GM10248 (cell line): ENCODE measurements around the gene SUSD3.

Source experiments
- CTCF ChIA-PET: fragments of 300-600 bp; sonication (Branson Sonifier 250); formaldehyde crosslinking; extraction: SDS; loops from one replicate; lab custom pipeline; 2021; ENCODE audit warnings: antibody characterized with exemption; lab: Yijun Ruan, JAX
- POLR2A ChIA-PET: fragments of 350-650 bp; sonication (Branson Sonifier 250); formaldehyde crosslinking; extraction: SDS; loops from one replicate; lab custom pipeline; 2020; ENCODE audit warnings: antibody characterized with exemption; lab: Yijun Ruan, JAX
- DNase-seq: peaks from one replicate; pipeline ENCODE4 v3.0.0; 2012; ENCODE audit errors: extremely low spot score
- TF ChIP-seq, protein P1 (sequence below): IDR thresholded peaks from 2 replicates; pipeline ENCODE4 v1.5.1; 2012; ENCODE audit warnings: mild to moderate bottlenecking, low read depth; ENCODE audit errors: extremely low read depth, missing control alignments, control extremely low read depth

The SUSD3 gene

DNA sequence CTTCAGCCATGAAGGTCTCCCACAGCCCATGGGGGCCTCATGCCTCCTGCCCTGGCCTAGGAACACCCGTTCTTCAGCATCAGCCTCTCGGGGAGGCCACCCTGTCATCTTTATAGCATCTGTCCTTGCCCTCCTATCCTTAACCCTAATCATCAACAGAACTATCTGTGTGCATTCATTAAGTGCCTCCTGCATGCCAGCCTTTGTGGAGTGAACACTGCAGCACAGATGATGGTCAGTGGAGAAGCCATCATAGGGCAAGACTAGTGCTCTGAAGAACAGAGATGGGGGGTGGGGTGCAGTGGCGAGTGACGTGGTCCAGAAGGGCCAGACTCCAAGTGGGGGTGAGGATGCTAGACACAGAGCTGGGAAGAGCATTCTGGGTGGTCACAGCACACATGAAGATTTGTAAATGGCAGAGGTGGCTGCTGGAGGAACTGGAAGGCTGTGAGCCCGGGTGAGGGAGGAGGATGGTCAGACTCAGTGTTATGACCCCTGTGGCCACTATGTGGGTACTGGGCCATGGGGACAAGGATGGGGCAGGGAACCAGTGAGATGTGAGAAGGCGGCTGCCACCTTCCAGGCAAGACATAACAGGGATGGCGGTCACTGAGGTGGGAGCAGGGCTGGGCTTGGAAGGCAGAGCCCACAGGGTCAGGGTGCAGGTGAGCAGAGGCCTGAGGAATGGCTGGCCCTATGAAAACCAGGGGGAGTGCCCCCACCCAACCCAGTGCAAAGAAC lies 33.9 kb downstream of the SUSD3 start:
- TF ChIP-seq, protein P1, sequence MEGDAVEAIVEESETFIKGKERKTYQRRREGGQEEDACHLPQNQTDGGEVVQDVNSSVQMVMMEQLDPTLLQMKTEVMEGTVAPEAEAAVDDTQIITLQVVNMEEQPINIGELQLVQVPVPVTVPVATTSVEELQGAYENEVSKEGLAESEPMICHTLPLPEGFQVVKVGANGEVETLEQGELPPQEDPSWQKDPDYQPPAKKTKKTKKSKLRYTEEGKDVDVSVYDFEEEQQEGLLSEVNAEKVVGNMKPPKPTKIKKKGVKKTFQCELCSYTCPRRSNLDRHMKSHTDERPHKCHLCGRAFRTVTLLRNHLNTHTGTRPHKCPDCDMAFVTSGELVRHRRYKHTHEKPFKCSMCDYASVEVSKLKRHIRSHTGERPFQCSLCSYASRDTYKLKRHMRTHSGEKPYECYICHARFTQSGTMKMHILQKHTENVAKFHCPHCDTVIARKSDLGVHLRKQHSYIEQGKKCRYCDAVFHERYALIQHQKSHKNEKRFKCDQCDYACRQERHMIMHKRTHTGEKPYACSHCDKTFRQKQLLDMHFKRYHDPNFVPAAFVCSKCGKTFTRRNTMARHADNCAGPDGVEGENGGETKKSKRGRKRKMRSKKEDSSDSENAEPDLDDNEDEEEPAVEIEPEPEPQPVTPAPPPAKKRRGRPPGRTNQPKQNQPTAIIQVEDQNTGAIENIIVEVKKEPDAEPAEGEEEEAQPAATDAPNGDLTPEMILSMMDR, result no peak
- DNase-seq, result no peak
- ChIA-PET POLR2A (no interaction called here), CTCF (interaction anchor here (1.0 kb wide), 2 partner anchors 15 to 90 kb away, joined by 3 to 4 read pairs; no protein-coding TSS in a partner anchor)

DNA sequence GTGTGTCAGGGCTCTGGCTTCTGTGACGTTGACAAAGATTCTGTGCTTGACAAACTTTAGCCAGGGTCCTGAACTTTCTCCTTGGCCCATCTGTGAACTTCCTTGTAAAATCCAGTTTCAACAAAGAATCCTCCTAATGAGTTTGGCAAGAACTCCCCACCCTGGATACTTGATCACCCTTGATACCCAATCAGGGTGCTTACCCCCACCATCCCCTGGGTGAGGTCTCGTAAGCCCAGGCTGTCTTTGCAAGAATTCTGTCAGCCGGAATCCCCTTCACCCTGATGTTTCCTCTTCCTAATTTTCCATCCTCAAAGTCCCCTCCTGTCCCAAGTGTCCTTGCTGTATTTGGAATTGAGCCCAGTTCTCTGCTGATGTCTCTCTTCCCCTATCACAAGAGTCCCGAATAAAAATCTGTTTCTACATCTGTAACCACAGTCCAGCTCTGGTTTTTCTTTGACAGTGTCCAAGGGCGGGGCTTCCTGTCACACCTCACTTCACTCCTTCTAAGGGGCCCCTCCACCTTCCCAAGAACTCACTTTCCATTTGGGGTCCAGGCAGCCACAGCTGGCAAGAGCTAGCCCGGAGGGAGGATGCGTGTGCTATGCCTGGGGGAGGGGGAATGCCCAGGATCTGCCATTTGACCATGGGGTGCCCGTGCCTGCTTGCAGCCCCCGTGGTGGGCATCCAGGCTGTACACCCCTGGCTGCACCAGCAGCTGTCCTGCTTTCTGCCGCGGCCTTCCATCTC lies 34.8 kb downstream of the SUSD3 start:
- ChIA-PET CTCF (interaction anchor here (1.0 kb wide), 1 partner anchor 14 kb away, joined by 4 read pairs; no protein-coding TSS in a partner anchor), POLR2A (interaction anchor here (0.7 kb wide), 1 partner anchor 29 kb away, joined by 3 read pairs; no protein-coding TSS in a partner anchor)
- TF ChIP-seq, protein P1, result no peak
- no peak for DNase-seq

DNA sequence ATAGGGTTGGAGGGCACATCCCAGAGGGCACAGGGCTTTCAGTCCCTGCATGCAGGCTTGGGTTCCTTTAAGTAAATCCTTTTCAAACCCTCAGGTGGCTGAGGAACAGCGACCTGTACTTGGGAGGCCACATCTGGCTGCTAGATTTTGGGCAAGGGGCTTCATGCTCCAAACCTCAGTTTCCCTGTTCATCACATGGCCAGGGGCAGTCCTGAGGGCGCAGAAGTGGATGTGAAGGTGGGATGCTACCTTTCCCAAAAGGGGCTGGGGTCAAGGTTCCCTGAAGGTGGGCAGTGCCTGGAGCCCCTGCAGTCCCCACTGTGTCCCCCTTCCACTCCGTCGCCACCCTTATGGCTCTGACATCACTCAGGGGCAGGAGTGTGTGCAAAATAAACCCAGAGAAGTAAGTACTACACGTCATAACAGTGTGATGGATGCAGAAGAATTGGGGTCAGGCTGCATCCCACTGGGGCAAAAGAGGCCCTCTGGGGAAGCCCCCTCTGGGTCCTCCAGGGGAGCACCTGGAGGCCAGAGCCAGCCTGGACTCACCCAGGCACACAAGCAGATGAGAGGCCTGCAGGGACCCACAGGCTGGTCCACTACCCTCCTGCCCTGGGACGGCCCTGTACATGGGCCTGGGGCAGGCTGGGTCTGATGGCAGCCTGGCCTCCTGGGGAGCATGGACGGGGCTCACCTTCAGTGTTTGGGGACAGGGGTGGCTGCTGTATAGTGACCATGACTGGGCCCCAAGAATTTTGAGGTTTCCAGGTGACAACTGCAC lies 35.6 kb downstream of the SUSD3 start:
- TF ChIP-seq, protein P1, result no peak
- POLR2A ChIA-PET, result no interaction called here
- DNase-seq, result no peak
- CTCF ChIA-PET, result interaction anchor here (5.7 kb wide), 1 partner anchor 14 kb away, joined by 51 read pairs; no protein-coding TSS in a partner anchor

DNA sequence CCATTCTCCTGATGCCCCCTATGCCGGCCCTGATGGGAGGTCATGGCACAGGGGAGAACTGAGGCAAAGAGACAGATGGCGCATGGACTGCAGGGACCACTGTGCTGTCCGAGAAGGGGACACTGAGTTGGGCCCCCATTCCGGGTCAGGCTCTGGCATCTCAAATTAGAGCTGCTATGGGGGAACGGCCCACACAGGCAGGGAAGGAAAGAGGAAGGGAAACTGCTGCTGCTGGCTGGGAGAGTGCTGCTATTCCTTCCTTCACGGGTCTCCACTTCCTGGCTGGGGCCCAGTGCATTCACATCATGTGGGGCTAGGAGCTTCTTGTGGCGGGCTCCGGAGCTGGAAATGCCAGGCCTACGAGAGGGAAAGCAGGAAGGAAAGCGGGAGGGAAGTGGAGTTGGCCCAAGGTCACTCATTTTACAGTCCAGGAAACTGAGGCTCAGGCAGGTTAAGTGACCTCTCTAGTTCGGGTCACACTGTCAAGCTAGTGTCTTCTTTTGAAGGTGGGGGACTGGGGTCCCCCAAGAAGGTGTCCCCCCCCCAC lies 36.2 kb downstream of the SUSD3 start:
- ChIA-PET CTCF (interaction anchor here (1.0 to 5.7 kb wide), 4 partner anchors 10 to 34 kb away, joined by 3 to 51 read pairs (median 3); no protein-coding TSS in a partner anchor), POLR2A (interaction anchor here (1.2 to 1.3 kb wide), 2 partner anchors 26 to 34 kb away, joined by 3 to 5 read pairs; no protein-coding TSS in a partner anchor)
- TF ChIP-seq, protein P1, result no peak
- no peak for DNase-seq

DNA sequence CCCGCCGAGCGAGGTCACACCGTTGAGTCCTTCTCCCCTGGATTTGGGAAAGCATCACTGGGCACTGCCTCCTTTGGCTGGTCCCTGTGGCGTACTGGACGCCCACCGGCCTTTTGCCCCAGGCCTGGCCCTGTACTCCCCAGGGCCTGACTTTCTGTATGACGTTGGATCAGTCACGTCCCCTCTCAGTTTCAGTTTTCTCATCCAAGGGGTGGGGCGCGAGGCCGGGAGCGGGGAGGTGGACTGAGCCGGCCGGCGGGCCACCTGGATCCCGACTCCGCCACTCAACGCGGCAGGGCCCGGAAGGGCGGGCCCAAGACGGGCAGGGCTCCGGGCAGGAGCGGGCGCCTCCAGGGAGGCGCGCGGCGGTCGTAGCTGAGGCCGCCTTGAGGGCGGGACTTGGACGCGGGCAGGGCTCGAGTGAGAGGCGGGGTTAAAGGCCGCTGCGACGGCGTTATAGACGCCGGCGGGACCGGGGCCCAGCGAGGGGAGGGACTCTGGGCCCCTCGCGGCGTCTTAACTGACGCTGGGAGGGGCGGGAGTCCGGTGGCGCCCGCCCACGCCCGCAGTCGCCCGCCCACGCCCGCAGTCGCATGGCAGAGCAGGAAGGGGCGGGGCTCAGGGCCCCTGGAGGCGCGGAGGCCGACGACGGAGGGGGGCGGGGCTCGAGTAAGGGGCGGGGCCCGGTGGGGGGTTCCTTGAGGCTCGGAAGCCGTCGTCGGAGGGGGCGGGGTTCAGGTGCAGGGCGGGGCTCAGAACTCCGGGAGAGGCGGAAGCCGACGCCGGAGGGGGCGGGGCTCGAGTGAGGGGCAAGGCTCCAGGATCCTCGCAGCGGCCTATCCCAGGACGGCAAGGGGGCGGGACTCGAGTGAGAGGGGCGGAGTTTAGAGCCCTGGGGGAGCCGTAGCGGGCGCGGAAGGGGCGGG lies 37.0 kb downstream of the SUSD3 start:
- TF ChIP-seq, protein P1, result no peak
- peak; percentile 100 for DNase-seq
- CTCF ChIA-PET, result interaction anchor here (1.0 to 5.7 kb wide), 6 partner anchors 9 to 471 kb away, joined by 3 to 51 read pairs (median 3); partner anchors contain the start of gene NINJ1

More for the DNA sequence above, 37.0 kb downstream of the SUSD3 start:
- POLR2A ChIA-PET, result interaction anchor here (1.2 to 1.3 kb wide), 2 partner anchors 25 to 35 kb away, joined by 3 to 5 read pairs; no protein-coding TSS in a partner anchor
